ENCODE measurements around the gene GMDS.
"Not testable (repeated sequence)": the region's sequence is repeated elsewhere in the genome, so short reads cannot be mapped to it uniquely, and the experiment has no call there.

The GMDS gene

DNA sequence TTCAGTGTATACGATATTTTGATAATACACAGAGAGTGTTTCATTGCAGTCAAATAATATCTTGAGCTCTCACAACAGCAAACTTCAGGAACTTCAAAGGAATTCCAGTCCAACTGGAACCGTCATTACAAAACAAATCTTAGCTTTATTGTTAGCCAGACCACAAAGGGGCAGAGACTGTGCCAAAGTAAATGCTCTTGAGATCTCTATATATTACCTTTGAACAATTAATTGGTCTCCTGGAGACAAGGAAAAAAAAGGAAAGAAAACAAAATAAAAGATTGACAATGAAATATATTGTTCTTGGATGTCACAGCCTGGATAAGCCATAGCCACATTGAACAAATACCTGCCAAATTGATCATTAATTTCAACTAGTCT, 565.7 kb downstream of the GMDS start:
- no peak for DNase-seq (ENCODE audit: low read depth)

DNA sequence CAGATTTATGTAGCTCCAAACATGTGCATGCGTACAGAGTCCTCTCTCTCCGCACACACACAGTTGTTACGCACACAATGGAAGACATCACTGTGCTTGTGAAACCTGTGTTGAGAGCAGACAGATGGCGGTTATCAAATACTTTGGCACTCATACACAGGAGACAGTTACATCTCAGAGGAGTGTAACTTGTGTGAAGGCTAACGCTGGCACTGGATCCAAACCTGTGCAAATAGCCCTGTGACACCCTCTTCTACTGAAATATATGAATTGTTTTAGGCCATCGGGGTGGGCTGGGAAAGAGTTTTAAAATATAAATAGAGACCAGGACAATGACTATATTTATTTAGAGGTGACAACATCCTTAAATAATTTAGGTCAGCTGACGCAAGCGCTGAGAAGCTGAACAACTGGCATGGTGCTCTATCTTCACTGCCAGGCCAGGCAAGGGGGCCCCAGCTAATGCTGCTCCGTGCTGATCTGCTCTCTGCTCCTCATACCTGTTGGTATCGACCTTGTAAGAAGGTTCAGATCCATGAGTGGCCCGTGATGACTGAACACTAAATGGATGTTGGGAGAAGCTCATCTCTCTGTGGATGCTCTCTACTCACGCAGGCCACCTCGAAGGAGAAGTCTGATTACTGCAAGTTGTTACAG, 566.2 kb downstream of the GMDS start:
- no peak for DNase-seq (ENCODE audit: low read depth)

DNA sequence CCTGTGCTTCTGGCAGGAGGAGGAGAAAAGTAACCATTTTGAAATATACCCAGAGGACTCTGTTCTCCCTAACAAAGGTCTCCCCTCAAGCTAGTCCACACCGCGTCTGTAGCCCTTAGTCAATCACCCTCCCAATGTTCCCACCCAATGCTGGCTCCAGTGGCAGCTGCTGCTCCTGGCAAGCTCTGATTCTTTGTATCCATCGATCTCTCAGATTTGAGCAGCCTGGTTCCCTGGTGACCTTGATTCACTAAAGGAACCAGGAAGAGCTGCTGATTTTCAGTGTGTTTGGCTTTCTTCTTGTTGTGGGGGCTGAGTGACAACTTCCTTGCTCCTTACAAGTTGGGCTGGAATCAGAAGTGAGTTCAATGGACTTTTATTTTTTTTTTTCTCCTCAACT, 567.2 kb downstream of the GMDS start:
- DNase-seq (ENCODE audit: low read depth), result no peak

DNA sequence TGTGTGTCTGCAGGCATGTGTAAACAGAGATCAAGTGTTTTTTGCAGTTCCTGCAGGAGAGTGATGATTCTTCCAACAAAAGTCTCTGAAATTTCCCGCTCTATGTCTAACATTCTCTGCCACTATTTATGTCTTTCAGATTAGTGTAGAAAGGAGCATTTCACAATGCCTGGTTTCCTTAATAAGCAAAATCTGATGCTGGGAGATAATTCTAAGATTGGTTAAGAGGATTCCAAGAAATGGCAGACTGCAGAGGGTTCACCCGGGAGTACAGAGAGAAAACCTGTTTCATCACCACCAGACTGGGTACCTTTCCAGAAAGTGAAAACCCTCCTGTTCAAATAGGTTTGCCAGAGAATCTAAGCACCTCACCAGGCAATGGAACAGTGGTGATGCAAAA, 573.0 kb downstream of the GMDS start:
- no peak for DNase-seq (ENCODE audit: low read depth)

DNA sequence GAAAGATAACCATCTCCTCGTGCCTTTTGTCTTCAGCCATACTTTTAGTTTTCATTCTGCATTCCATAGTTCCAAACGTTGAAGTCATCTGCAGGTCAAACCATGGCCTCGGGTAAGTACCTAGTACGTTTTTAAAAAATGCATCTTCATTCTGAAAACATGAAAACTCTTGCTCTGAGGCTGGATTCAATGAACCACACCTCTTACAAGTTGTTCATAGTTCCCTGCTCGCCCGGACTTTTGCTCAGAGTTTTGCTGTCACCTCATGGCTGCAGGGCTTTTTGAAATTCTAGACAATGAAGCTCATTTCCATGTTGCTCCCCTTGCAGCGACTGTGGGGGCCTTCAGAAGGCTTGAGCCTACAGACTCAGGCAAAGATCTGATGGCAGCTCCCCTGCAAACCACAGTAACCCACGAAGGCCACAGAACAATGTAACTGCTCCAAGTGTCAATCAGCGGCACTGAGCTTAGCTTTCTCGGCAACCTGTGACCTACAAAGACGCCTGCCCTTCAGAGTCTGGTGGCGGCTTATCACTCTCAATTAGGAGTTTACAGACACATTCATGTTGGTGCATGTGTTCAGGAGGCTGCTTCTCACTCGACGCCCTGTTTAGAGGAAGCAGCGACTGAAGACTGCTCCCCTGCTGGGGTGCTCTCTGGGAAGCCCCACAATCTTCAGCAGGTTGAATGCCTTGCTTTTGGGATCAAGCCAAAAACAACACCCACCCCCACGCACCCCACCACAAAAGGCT, 574.5 kb downstream of the GMDS start:
- DNase-seq (ENCODE audit: low read depth), result no peak

DNA sequence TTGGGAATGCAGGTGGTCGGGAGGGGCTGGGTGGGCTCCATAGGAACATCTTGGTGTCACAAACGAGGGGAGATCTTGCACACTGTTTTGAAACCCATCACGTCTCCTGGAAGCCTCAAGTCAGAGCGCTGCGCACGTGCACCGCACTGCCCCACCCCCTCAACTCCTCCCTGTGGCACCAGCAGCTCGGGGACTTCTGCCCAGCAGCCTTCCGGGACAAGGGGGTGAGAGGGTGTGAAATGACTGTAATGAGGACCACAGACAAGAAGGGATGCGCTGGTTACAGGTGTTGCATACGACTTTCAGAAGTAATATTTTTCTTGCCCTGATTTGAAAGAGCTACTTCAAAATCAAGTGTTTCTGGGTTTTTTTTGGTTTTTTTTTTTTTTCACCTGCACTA, 575.4 kb downstream of the GMDS start:
- no peak for DNase-seq (ENCODE audit: low read depth)

DNA sequence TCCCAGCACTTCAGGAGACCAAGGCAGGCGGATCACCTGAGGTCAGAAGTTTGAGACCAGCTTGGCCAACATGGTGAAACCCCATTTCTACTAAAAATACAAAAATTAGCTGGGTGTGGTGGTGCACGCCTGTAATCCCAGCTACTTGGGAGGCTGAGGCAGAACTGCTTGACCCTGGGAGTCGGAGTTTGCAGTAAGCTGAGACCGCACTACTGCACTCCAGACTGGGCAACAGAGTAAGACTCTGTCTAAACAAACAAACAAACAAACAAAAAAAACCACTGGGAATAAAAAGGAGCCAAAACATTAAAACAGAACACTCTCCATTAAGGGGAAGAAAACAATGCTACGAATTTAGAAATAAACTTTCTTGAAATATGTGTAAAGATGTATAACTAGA, 576.9 kb downstream of the GMDS start:
- not testable (repeated sequence) for DNase-seq (ENCODE audit: low read depth)

DNA sequence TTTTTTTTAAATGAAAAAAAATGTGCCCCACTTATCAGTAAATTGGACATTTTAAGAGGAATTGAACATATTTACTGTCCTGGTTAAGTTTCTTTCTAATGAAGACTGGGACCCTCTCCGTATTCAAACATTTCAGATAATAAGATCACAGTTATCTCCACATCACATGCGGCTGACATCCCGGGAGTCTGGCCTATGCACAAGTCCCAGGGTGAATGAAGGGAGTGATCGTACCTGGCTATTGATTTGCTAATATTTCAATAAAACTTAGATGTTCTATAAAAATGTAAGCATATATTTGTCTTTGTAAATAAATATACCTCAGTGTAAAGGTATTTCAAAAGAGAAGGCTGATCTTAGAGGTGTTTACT, 577.6 kb downstream of the GMDS start:
- DNase-seq (ENCODE audit: low read depth), result no peak

DNA sequence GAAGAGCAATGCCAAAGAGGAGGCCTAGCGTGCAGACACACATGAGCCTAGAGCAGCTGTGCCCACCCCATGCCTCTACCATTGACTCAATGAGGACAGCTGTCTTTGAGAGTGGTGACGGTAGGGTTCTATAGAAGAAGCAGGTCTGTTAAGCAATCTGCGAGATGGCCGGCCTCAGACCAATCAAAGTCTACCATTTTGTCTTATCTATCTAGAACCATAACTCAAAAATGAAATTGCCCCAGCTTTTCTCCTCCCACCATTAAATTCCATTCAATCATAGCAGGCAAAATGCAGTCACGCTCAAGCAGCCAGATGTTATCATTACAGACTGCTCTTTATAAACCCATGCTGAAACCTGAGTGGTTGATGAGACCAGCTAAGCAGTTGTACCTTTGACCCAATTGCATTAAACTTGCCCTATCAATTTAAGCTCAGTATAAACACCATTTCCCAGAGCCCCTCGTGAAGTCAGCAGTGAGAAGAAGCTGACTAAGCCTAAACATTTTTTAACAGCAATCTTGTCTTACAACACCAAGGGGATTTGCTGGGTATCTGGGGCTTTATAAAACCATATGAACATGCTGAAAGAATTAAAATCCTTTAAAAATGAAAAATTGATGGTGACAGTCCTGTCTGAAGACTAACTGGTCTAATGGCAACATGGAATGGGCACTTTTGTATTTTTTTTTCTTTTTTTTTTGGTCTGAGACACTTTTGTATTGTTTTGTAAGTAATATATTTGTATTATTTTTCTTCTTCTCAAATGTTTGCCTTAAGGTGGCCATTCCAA, 578.2 kb downstream of the GMDS start:
- no peak for DNase-seq (ENCODE audit: low read depth)

DNA sequence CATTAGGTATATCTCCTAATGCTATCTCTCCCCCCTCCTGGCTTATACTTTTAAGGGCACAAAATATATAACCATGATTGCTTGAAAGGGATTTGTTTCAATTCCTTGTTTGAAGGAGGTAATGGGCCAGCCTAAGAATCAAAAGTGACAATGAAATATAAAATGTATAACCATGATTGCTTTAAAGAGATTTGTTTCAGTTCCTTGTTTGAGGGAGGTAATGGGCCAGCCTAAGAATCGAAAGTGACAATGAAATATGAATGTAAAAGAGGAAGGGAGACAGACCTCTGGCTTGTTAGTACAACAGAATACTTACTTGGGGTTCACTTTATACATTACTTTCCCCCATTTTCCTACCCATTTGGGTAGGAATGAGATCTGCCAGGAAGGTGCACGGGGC, 580.2 kb downstream of the GMDS start:
- DNase-seq (ENCODE audit: low read depth), result no peak

DNA sequence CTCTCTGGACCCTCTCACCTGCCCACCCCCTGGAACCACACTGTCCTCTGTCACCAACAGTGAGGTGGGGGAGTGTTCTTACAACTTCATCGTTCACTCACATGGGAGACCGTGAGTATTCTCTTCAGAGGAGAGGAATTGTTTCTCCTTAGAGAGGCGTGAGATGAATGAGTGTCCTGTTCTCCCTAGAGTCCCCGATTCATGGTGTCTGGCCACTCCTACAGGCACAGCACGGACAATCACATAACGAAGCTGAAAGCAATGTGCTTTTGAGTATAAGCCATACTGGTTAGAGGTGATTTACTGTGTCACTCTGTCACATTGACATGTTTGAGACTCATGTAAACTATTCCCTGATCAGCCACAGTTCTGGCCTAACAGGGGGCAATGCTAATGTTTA, 581.1 kb downstream of the GMDS start:
- DNase-seq (ENCODE audit: low read depth), result no peak

DNA sequence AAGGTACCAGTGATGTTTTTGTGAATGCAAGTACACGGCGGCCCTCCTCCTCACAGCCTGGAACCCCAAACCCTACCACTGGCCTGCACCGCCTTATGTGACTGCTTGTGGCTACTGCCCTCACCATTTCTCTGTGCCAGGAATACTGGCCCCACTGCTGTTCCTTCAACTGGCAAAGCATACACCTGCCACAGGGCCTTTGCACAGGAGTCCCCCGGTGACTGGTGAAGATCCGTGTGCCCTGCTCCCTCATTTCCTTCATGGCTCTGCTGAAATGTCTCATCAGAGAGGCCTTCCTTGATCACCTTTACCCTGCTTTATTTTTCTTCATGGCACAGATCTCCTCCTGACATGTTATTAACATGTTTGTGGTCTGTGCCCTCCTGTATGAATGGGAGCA, 581.9 kb downstream of the GMDS start:
- DNase-seq (ENCODE audit: low read depth), result no peak

DNA sequence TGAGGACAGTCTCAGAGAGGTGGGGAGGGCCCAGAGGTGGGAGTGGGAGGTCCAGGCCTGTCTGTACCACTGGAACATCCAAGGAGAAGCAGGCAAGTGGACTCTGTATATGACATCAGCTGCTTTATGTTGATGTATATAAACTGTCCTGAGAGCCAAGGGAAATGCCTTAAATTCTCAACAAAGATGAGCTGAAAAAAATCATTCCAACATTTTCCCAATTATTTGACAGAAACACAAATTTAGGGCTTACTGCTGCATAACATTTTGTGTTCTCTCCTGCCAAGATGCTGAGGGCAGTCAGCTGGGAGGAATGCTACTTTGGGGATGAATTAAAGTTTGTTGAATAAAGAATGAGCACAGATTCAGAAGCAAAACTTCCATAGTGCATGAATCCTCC, 582.9 kb downstream of the GMDS start:
- peak; percentile 37 for DNase-seq (ENCODE audit: low read depth)

DNA sequence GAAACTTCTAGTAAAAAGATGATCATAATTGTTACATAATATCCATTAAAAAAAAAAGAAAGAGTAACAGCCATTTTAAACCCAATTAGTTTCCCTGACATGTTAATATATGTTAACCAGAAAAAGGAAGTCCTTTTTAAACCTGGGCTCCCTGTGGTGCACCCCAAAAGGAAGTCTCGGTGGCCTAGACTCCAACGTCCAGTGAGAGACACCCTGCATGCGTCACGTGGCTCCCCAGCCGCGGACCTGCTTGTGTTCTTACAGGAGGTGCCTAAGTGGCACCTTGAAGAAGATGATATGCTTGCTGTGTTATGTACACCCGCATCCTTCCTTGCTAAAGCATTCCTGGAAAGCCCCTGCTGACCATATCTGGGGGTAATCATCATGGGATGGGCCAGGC, 585.6 kb downstream of the GMDS start:
- DNase-seq (ENCODE audit: low read depth), result no peak

DNA sequence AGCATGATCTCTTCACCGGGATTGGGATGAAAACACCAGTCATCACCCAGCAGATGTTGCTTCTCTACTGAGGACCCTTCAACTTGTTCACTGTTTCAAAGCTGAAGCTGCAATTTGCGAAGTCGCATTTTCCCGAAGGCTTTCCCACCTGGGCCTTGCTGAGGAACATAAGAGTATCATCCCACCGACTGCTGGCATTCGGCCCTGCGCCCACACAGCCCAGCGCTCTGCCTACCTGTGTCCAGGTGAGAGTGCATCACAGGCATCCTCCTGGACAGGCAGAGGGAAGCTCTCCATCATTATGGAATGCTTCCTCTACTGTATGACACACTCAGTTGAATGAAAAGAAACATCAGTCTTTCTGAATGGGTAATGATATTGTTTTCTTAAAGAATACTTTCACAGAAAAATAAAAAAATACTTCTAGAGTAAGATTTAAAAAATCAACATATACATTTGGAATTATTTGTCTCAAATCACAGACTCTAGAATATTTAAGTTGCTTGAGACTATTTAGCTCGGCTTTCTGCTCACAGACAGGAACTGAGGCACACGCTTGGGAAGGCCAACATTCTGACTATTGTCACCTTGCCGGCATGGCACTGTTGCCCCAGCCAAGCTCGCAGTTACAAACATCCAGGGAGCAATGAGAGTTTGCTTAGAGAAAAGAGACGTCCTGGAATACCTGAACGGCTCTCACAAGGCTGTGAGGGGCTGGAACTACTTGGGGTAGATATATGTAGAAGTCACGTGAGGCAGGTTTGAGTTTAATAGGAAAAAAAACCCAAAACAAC, 587.0 kb downstream of the GMDS start:
- no peak for DNase-seq (ENCODE audit: low read depth)

DNA sequence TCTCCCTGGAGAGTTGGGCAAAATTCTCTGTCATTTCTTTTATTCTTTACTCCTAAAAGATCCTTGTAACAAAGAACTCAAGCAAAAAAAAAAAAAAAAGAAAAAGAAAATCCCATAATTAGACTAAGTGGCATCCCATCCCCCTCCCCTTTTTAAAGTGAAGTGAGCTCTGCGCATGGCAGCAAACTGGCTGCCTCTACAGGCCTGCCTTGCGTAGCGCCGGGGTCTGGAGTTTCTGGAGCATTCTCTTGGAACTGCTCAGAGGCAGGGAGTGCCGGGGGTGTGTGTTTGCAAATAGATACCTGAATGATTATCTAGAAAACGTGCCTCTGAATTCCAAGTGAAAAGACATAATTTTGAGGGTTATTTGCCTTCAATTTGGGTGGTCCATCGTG, 587.6 kb downstream of the GMDS start:
- DNase-seq (ENCODE audit: low read depth), result no peak

DNA sequence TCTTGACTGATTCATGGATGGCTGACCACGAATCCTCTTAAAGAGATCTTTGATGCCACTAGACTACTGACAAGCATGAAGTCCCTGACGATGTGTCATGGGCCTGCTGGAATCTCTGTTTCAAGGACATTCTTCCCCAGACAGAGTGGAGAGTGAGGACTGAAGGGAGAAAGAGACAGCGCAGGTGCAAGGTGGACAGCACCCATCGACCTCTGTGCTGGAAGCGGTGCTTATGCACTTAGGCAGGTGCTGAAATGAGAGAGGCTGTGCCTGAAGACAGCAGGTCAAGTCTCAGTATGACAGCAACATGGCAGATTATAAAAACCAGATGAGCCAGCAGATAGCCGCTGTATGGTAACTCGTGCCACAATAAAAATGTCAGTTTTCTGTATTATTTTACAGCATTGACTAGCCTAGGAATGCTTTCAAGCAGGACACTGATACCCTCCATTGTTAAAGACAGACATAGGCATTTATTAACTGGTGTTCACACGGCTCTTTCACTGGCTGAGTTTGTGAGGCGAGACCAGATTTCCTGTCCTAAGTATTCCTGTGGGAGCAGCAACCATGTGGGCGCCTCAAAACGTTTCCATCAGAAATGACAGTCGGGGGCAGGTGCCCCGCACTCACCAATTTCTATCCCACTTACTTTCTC, 588.2 kb downstream of the GMDS start:
- DNase-seq (ENCODE audit: low read depth), result no peak

DNA sequence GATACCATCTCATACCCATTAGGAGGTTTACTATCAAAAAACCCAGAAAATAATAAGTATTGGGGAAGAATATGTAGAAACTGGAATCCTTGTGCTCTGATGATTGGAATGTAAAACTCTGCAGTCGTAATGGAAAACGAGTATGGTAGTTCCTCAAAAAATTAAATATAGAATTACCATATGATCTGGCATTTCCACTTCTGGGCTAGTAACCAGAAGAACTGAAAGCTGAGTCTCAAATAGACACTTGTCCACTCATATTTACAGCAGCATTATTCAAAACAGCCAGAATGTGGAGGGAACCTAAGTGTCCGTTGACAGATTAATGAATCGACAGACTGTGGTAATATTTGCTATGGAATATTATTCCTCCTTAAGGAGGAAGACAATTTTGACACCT, 591.4 kb downstream of the GMDS start:
- no peak for DNase-seq (ENCODE audit: low read depth)

DNA sequence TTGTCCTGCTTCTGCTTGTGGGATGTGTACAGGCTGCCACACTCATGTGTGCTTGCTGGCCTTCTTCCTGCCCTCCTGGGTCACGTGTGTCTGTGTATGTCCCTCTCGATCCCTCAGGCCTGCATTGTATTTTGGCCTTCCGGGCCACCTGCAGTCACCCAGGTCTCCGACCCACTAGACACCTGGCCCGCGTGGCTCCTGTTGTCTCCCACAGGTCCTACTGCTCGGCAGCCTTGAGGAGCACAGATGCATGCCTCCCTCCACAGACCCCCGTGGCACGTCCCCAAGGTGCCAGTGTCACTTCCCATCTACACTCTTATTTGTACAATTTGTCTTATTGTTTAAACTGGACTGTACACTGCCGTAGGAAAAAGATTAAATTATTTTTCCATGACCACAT, 592.6 kb downstream of the GMDS start:
- no peak for DNase-seq (ENCODE audit: low read depth)

DNA sequence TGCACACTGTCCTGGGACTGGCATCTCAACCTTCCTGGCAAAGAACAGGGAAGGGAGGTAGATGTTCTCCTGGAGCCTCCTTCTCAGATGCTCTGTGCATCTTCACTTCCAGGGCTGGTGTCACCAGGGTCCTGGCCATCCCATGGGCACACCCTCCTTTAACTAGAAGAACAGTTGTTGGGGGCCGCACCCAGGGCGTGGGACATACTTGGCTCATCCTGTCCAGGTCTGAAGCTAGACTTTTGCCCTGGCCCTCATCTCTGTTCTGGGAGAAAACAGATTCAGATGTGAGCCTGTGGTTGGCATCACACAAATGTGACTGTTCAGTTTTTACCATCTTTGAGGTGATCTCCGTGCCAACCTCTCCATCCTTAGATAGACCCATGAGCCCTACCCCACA, 594.0 kb downstream of the GMDS start:
- no peak for DNase-seq (ENCODE audit: low read depth)

DNA sequence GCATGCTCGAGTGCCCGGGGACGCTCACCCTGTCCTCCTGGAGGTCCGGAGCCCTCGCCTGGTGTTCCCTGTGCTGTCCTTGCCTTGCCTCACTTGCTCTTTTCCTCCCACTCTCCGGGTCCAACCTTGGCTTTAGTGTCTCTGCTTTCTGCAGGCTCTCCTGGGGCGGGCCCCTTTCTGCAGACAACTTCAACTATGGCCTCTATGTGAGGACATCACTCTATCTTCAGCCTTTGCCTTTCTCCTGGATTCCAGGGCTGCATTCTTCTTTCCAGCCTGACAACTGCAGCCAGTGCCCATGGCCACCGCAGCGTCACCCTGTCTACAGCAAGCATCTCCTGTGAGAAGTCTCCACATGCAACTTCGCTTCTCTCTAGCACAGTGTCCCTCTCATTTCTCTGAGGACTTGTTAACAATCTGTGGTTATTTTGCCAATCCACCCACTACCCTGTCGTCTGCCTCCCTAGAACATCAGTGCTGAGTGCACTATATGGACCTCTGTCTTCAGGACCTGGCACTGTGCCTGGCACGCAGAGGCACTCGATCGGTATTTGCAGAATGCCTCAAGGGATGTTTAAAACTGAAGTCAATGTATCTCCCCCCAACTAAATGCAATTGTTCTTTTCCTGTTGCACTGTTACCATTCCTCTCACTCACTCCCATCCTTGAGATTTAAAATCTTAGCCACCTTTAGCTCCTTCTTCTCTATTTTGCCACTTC, 599.8 kb downstream of the GMDS start:
- DNase-seq (ENCODE audit: low read depth), result no peak
